DND-41 (cell line): Measurements from ENCODE around the gene TXK.

ENCODE experiments used
- CTCF ChIP-seq: IDR thresholded peaks from 2 replicates; pipeline ENCODE4 v1.5.1; 2012; ENCODE audit warnings: borderline replicate concordance, low read length, moderate library complexity, mild to moderate bottlenecking; ENCODE audit not compliant: poor library complexity, severe bottlenecking; ENCODE audit errors: extremely low read depth
- EZH2 ChIP-seq: IDR thresholded peaks from 3 replicates; pipeline ENCODE4 v1.6.1; 2012; ENCODE audit warnings: borderline replicate concordance, low read depth, mild to moderate bottlenecking, moderate library complexity, low read length, inconsistent platforms; ENCODE audit not compliant: severe bottlenecking

- TF ChIP-seq CTCF (no peak), EZH2 (no peak)
These were observed 116.9 kb downstream of the TXK start for GRCh38 chr4:48017108-48017571.
